ENCODE results near the gene DKK2.

GRCh38 chr4:106892786-106893185 is 143.3 kb downstream of the DKK2 start:
- TF ChIP-seq CTCF (IDR thresholded peaks at IDR 0.05 in 2 of 3, conservative IDR thresholded peaks at IDR 0.05 in 1 of 3; ENCODE audit: control insufficient read depth in 2 of 3, extremely low read depth in 1 of 3, insufficient read depth in 1 of 3, low read depth in 3 of 3, low read length in 3 of 3) (no peak), POLR2A (IDR thresholded peaks at IDR 0.05; ENCODE audit: low read depth, low read length) (no peak), RAD21 (IDR thresholded peaks at IDR 0.05; ENCODE audit: insufficient read depth, low read depth, low read length) (no peak), EP300 (IDR thresholded peaks at IDR 0.05; ENCODE audit: borderline replicate concordance in 1 of 2, control insufficient read depth in 1 of 2, low read depth in 2 of 2, low read length in 2 of 2) (no peak), SIN3A (IDR thresholded peaks at IDR 0.05; ENCODE audit: low read depth, low read length) (no peak), EZH2 (IDR thresholded peaks at IDR 0.05; ENCODE audit: borderline replicate concordance, control insufficient read depth, low read depth, low read length) (no peak), FOXK2 (IDR thresholded peaks at IDR 0.05) (no peak), TAF1 (IDR thresholded peaks at IDR 0.05; ENCODE audit: borderline replicate concordance, low read depth, low read length) (no peak), IKZF2 (IDR thresholded peaks at IDR 0.05) (no peak), USF2 (IDR thresholded peaks at IDR 0.05; ENCODE audit: borderline replicate concordance, low read depth, low read length) (no peak)
- TF ChIP-seq, protein P1, sequence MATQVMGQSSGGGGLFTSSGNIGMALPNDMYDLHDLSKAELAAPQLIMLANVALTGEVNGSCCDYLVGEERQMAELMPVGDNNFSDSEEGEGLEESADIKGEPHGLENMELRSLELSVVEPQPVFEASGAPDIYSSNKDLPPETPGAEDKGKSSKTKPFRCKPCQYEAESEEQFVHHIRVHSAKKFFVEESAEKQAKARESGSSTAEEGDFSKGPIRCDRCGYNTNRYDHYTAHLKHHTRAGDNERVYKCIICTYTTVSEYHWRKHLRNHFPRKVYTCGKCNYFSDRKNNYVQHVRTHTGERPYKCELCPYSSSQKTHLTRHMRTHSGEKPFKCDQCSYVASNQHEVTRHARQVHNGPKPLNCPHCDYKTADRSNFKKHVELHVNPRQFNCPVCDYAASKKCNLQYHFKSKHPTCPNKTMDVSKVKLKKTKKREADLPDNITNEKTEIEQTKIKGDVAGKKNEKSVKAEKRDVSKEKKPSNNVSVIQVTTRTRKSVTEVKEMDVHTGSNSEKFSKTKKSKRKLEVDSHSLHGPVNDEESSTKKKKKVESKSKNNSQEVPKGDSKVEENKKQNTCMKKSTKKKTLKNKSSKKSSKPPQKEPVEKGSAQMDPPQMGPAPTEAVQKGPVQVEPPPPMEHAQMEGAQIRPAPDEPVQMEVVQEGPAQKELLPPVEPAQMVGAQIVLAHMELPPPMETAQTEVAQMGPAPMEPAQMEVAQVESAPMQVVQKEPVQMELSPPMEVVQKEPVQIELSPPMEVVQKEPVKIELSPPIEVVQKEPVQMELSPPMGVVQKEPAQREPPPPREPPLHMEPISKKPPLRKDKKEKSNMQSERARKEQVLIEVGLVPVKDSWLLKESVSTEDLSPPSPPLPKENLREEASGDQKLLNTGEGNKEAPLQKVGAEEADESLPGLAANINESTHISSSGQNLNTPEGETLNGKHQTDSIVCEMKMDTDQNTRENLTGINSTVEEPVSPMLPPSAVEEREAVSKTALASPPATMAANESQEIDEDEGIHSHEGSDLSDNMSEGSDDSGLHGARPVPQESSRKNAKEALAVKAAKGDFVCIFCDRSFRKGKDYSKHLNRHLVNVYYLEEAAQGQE (IDR thresholded peaks at IDR 0.05; ENCODE audit: low read depth, low read length): no peak
- TF ChIP-seq, protein P2, sequence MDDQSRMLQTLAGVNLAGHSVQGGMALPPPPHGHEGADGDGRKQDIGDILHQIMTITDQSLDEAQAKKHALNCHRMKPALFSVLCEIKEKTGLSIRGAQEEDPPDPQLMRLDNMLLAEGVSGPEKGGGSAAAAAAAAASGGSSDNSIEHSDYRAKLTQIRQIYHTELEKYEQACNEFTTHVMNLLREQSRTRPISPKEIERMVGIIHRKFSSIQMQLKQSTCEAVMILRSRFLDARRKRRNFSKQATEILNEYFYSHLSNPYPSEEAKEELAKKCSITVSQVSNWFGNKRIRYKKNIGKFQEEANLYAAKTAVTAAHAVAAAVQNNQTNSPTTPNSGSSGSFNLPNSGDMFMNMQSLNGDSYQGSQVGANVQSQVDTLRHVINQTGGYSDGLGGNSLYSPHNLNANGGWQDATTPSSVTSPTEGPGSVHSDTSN (IDR thresholded peaks at IDR 0.05; ENCODE audit: insufficient replicate concordance, low read depth, low read length): no peak

All from GM12878 (cell line).